Measurements from ENCODE around the gene DLG2. TPM values are rescaled to one million over a fixed set of nuclear protein-coding genes. Genes with fewer than 3 reads are reported as not detected.

Gene DLG2
- total and polyA plus RNA-seq, 9 of the 15 experiments (the other 6 are each of a cell fraction or from before 2014, with no cell fraction given), result 0.52 to 1.6 (median 0.95) TPM

- no peak overlapping the region for H3K4me3 ChIP-seq
- no peaks in the 10 kb centered on the region for H3K9me3 ChIP-seq (replicated peaks; ENCODE audit: control insufficient read depth, insufficient read depth, low read depth, low read length)
- ChIA-PET POLR2A (interaction anchor here (0.6 kb wide), 1 partner anchor 23 kb away, joined by 3 read pairs; no protein-coding TSS in a partner anchor), CTCF (ENCODE audit: low intra/inter-chr PET ratio) (no interaction called here)
- no peak overlapping the region for H3K9ac ChIP-seq (ENCODE audit: insufficient read depth in 1 of 2, low read depth in 2 of 2, low read length in 2 of 2)
- no peak for TF ChIP-seq RBM39 (optimal IDR thresholded peaks at IDR 0.05; ENCODE audit: low read depth, low read length)
- no peak for TF ChIP-seq ZNF609 (CRISPR knock-in tag; IDR thresholded peaks at IDR 0.05; ENCODE audit: borderline replicate concordance)
- no peak for TF ChIP-seq RAD21 (CRISPR knock-in tag; conservative IDR thresholded peaks at IDR 0.05 in 1 of 2, IDR thresholded peaks at IDR 0.05 in 1 of 2)
- no peak for TF ChIP-seq CTBP1 (IDR thresholded peaks at IDR 0.05; ENCODE audit: borderline replicate concordance)
- no peak overlapping the region for H3K4me2 ChIP-seq (ENCODE audit: insufficient read depth, low read length)
- no TSS peak for BruUV-seq (replicated peaks)
- no peaks in the 10 kb centered on the region for H3K36me3 ChIP-seq (ENCODE audit: control insufficient read depth, insufficient read depth, low read length)
- no peaks in the 10 kb centered on the region for H3K79me2 ChIP-seq (ENCODE audit: control insufficient read depth, insufficient read depth, low read length)
- in situ Hi-C loops (cut with MboI) (no loop called here), intact Hi-C loops (cut with micrococcal nuclease) (no loop called here)
- no peak overlapping the region for H3K27ac ChIP-seq (ENCODE audit: extremely low read depth, low read depth, low read length)
- FAIRE-seq (no peak), ATAC-seq (no peak), DNase-seq (ENCODE audit: extremely low read depth in 1 of 4, low spot score in 3 of 4) (no peak)
- no peaks in the 10 kb centered on the region for H3K4me1 ChIP-seq (replicated peaks in 1 of 2; ENCODE audit: control insufficient read depth in 2 of 2, insufficient read depth in 2 of 2, low read length in 2 of 2)
- H2AFZ ChIP-seq (ENCODE audit: low read depth, low read length), result no peak overlapping the region
- H4K20me1 ChIP-seq (replicated peaks; ENCODE audit: control insufficient read depth, insufficient read depth, low read length), result no peaks in the 10 kb centered on the region
- H3K27me3 ChIP-seq (ENCODE audit: control insufficient read depth in 2 of 2, insufficient read depth in 2 of 2, low read length in 2 of 2), result no peaks in the 10 kb centered on the region
- H3K9me1 ChIP-seq (ENCODE audit: control insufficient read depth, insufficient read depth, low read length), result no peaks in the 10 kb centered on the region
These were observed 1984.6 kb downstream of the DLG2 start for GRCh38 chr11:83642500-83642899.

Measured in K562 (cell line).